HepG2 (cell line): ENCODE data around the gene SRF. TPM values are rescaled to one million over a fixed set of nuclear protein-coding genes. Genes with fewer than 3 reads are reported as not detected.

Source experiments
- ATAC-seq: fragments of 200-7000 bp; cut with Tn5 transposase; 3 replicates; pipeline ENCODE4 v1.9.1; 2020; ENCODE audit warnings: mild to moderate bottlenecking, moderate library complexity
- BruUV-seq: library from RNA; stranded (reverse); fragments of 400-500 nt; replicated peaks from 2 replicates; lab custom pipeline; 2021; lab: Mats Ljungman, UMichigan
- CTCF ChIA-PET: fragments of 300-600 bp; formaldehyde crosslinking; extraction: SDS; loops from one replicate; lab custom pipeline; 2021; ENCODE audit warnings: low total read pairs, inconsistent platforms, low intra/inter-chr PET ratio; lab: Yijun Ruan, JAX
- POLR2A ChIA-PET: fragments of 350-600 bp; sonication (Branson Sonifier 250); formaldehyde crosslinking; loops from one replicate; lab custom pipeline; 2020; ENCODE audit warnings: antibody characterized with exemption, inconsistent platforms; lab: Yijun Ruan, JAX
- DNase-seq: peaks from one replicate; pipeline ENCODE4 v3.0.0-alpha.2; 2015; ENCODE audit warnings: low spot score
- FAIRE-seq: peaks from 3 replicates; lab custom pipeline; 2011; peaks lifted over from hg19 to GRCh38; lab: Jason Lieb, UNC
- H2AFZ ChIP-seq: one replicate; pipeline ENCODE4 v1.6.1; 2011; ENCODE audit warnings: low read length, inconsistent platforms
- H3K27ac ChIP-seq: fragments of 300-600 bp; 3 replicates; pipeline ENCODE4 v1.8.0; 2011; ENCODE audit warnings: mixed run types, mild to moderate bottlenecking, mixed read lengths, low read length, inconsistent platforms; ENCODE audit not compliant: insufficient read depth; ENCODE audit errors: extremely low read length
- H3K27me3 ChIP-seq, 2 experiments: fragments of 200-600 bp in 1 of 2; 2 replicates in 1 of 2; 3 replicates in 1 of 2; pipeline versions ENCODE4 v1.6.0 to v1.8.0; 2011; ENCODE audit warnings: low read length in 2 of 2, mild to moderate bottlenecking in 2 of 2, moderate library complexity in 2 of 2, inconsistent platforms in 1 of 2; ENCODE audit not compliant: insufficient read depth in 2 of 2, control insufficient read depth in 1 of 2
- H3K36me3 ChIP-seq, 2 experiments: fragments of 200-600 bp in 1 of 2; replicated peaks in 1 of 2; 2 replicates in 1 of 2; 3 replicates in 1 of 2; pipeline versions ENCODE4 v1.5.1 to v1.8.0; 2011; ENCODE audit warnings: low read length in 2 of 2, inconsistent platforms in 1 of 2; ENCODE audit not compliant: insufficient read depth in 2 of 2, control insufficient read depth in 1 of 2
- H3K4me1 ChIP-seq: 2 replicates; pipeline ENCODE4 v1.5.1; 2012; ENCODE audit warnings: low read length, inconsistent platforms; ENCODE audit not compliant: insufficient read depth
- H3K4me2 ChIP-seq: 2 replicates; pipeline ENCODE4 v1.6.0; 2011; ENCODE audit warnings: low read depth, low read length, inconsistent platforms
- H3K4me3 ChIP-seq, 3 experiments: fragments of 200-600 bp in 1 of 3; sonication (generic), shearing (Covaris generic) in 1 of 3; replicated peaks in 1 of 3; 2 replicates each; pipeline ENCODE4 v1.5.1; 2011 to 2016; ENCODE audit warnings: low read length in 3 of 3, inconsistent platforms in 2 of 3, low read depth in 2 of 3, mild to moderate bottlenecking in 2 of 3, control low read depth in 1 of 3, mixed read lengths in 1 of 3; ENCODE audit not compliant: insufficient read depth in 1 of 3
- H3K79me2 ChIP-seq: one replicate; pipeline ENCODE4 v1.6.1; 2011; ENCODE audit warnings: low read length, inconsistent platforms; ENCODE audit not compliant: insufficient read depth
- H3K9ac ChIP-seq: 2 replicates; pipeline ENCODE4 v1.6.0; 2011; ENCODE audit warnings: mild to moderate bottlenecking, low read depth, low read length, inconsistent platforms; ENCODE audit not compliant: insufficient read depth
- H3K9me3 ChIP-seq: 2 replicates; pipeline ENCODE4 v1.5.1; 2012; ENCODE audit warnings: mild to moderate bottlenecking, low read length
- H4K20me1 ChIP-seq: 2 replicates; pipeline ENCODE4 v1.6.0; 2011; ENCODE audit warnings: inconsistent platforms, mild to moderate bottlenecking, low read length, moderate library complexity; ENCODE audit not compliant: insufficient read depth
- RFX3 ChIP-seq: IDR thresholded peaks from 2 replicates; pipeline ENCODE4 v1.6.1; 2016; ENCODE audit warnings: missing biosample characterization, missing genetic modification reagents
- WGBS: methylation state at CpG from one replicate; pipeline ENCODE4 v1.1.6; 2017; ENCODE audit warnings: low lambda C conversion rate; 5-methylcytosine and 5-hydroxymethylcytosine counted together
- in situ Hi-C: cut with HindIII; loops from 2 replicates; pipeline ENCODE4 v1.10.0; 2017; ENCODE audit warnings: low pct_unique_long_range_greater_than_20kb; ENCODE audit not compliant: extremely low pct_ligation_motif_present
- intact Hi-C: fragments of 100-400 bp; cut with micrococcal nuclease; formaldehyde crosslinking; loops from one replicate; pipeline ENCODE4 v1.10.0; 2022; ENCODE audit not compliant: unreplicated experiment
- polyA plus RNA-seq, 8 experiments: library from polyadenylated mRNA; depleted of rRNA in 3 of 8; stranded (reverse) in 7 of 8; unstranded in 1 of 8; fragments of >200 nt; fragmentation: Illumina TruSeq in 4 of 8; extraction: Trizol in 4 of 8; gene quantifications; 2 replicates each; pipeline versions ENCODE4 v1.2.1 to v1.2.3, GENCODE V29; 2011 to 2016; ENCODE audit warnings: low read depth in 4 of 8, missing spikeins in 1 of 8, mixed read lengths in 1 of 8; ENCODE audit not compliant: insufficient read depth in 1 of 8
- total RNA-seq, 5 experiments: library from RNA; depleted of rRNA; stranded (reverse); fragments of >200 nt; fragmentation: Illumina TruSeq; extraction: Trizol; gene quantifications; 2 replicates each; pipeline ENCODE4 v1.2.3, GENCODE V29; 2016; ENCODE audit warnings: low read depth in 1 of 5
- TF ChIP-seq, protein P1 (sequence below): IDR thresholded peaks from 2 replicates; pipeline ENCODE4 v1.6.1; 2016; ENCODE audit warnings: missing compliant biosample characterization, missing genetic modification reagents, borderline replicate concordance
- TF ChIP-seq, protein P2 (sequence below): sonication (generic); formaldehyde crosslinking; IDR thresholded peaks from 2 replicates; pipeline ENCODE4 v1.5.0; 2020; ENCODE audit warnings: mild to moderate bottlenecking, missing genetic modification reagents, moderate library complexity

SRF gene
- total and polyA plus RNA-seq, 2 of the 13 experiments (the other 11 are each of a cell fraction or from before 2014, with no cell fraction given), result 25.5 to 44.1 TPM

DNA sequence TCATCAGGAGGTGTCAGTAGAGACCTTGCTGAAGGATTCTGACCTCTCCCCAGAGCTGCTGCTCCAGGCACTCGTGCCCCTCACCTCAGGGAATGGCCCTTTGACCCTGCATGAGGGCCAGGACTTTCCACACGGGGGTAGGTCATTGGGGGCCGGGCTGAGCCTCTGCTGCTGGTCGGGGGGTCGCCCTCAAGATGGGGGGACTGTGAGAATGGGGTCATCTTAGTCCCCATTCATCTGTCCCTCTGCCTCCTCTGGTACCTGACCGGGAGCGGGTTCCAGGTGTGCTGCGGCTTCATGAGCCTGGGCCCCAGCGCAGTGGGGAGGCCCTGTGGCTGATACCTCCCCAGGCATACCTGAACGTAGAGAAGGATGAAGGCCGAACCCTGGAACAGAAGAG lies 42.4 kb downstream of the SRF start:
- DNase-seq (no peak), FAIRE-seq (no peak), ATAC-seq (no peak)
- ChIA-PET POLR2A (interaction anchor here (0.7 to 1.6 kb wide), 2 partner anchors 16 to 39 kb away, joined by 3 to 5 read pairs; partner anchors contain the start of gene DNPH1), CTCF (no interaction called here)
- Histone ChIP-seq H3K79me2 (no peaks in the 10 kb centered on the region), H3K27ac (no peak overlapping the region), H3K4me3 (no peak overlapping the region), H3K27me3 (no peaks in the 10 kb centered on the region), H3K4me1 (no peaks in the 10 kb centered on the region), H2AFZ (no peak overlapping the region), H3K36me3 (no peaks in the 10 kb centered on the region), H3K4me2 (no peak overlapping the region), H3K9ac (no peak overlapping the region), H3K9me3 (no peaks in the 10 kb centered on the region), H4K20me1 (no peaks in the 10 kb centered on the region)
- TF ChIP-seq, protein P1, sequence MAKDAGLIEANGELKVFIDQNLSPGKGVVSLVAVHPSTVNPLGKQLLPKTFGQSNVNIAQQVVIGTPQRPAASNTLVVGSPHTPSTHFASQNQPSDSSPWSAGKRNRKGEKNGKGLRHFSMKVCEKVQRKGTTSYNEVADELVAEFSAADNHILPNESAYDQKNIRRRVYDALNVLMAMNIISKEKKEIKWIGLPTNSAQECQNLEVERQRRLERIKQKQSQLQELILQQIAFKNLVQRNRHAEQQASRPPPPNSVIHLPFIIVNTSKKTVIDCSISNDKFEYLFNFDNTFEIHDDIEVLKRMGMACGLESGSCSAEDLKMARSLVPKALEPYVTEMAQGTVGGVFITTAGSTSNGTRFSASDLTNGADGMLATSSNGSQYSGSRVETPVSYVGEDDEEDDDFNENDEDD, result no peak
- TF ChIP-seq, protein P2, sequence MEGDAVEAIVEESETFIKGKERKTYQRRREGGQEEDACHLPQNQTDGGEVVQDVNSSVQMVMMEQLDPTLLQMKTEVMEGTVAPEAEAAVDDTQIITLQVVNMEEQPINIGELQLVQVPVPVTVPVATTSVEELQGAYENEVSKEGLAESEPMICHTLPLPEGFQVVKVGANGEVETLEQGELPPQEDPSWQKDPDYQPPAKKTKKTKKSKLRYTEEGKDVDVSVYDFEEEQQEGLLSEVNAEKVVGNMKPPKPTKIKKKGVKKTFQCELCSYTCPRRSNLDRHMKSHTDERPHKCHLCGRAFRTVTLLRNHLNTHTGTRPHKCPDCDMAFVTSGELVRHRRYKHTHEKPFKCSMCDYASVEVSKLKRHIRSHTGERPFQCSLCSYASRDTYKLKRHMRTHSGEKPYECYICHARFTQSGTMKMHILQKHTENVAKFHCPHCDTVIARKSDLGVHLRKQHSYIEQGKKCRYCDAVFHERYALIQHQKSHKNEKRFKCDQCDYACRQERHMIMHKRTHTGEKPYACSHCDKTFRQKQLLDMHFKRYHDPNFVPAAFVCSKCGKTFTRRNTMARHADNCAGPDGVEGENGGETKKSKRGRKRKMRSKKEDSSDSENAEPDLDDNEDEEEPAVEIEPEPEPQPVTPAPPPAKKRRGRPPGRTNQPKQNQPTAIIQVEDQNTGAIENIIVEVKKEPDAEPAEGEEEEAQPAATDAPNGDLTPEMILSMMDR (CRISPR knock-in tag), result 0 out of 2 replicates have a peak, but pooled peaks have one; percentile 16
- intact Hi-C loops, result no loop called here
- in situ Hi-C loops, result no loop called here
- WGBS, result 76% methylated on average over 9 of the region's 11 CpGs
- no TSS peak for BruUV-seq

DNA sequence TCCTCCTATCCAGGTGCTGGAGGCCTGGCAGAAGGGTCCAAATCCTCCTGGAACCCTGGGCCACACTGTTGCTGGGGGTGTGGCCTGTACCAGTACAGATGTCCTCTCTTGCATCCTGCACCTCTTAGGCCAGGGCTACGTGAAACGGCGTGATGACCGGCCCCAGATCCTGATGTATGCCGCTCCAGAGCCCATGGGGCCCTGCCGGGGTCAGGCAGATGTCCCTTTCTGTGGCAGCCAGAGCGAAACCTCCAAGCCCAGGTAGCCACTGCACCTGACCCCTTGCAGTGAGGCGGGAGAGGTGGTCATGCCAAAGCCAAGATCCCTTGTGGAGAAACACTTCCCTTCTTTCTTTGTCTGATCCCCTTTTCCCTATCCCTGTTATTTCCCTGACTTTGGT lies 44.0 kb downstream of the SRF start:
- no peak for FAIRE-seq
- no peak overlapping the region for H3K27ac ChIP-seq
- TF ChIP-seq RFX3 (CRISPR knock-in tag), result no peak
- intact Hi-C loops, result no loop called here
- no peak for DNase-seq
- ChIA-PET CTCF (no interaction called here), POLR2A (interaction anchor here (1.2 kb wide), 1 partner anchor 15 kb away, joined by 3 read pairs; the partner anchor contains the start of gene DNPH1)
- H3K4me1 ChIP-seq, result no peaks in the 10 kb centered on the region
- in situ Hi-C loops, result no loop called here
- no peaks in the 10 kb centered on the region for H3K27me3 ChIP-seq
- H3K9me3 ChIP-seq, result no peaks in the 10 kb centered on the region
- 91% methylated on average over 4 of the region's 8 CpGs for WGBS
- BruUV-seq, result no TSS peak
- no peak overlapping the region for H3K4me2 ChIP-seq
- H3K4me3 ChIP-seq, result no peak overlapping the region
- H3K9ac ChIP-seq, result no peak overlapping the region
- ATAC-seq, result no peak
- H4K20me1 ChIP-seq, result no peaks in the 10 kb centered on the region
- no peaks in the 10 kb centered on the region for H3K36me3 ChIP-seq
- H2AFZ ChIP-seq, result no peak overlapping the region
- H3K79me2 ChIP-seq, result no peaks in the 10 kb centered on the region
